HepG2 (cell line): ENCODE results near the gene EHD1. TPM values are rescaled to one million over a fixed set of nuclear protein-coding genes. Genes with fewer than 3 reads are reported as not detected.
A peak's percentile ranks its signal among the peaks of the same experiment; 100 is the strongest.

Experiments
- AGO1 ChIP-seq: fragments of 200-400 bp; formaldehyde crosslinking; IDR thresholded peaks from 2 replicates; pipeline ENCODE4 v1.6.1; 2017; ENCODE audit warnings: mild to moderate bottlenecking, low read depth, low read length, moderate library complexity; ENCODE audit not compliant: poor library complexity, severe bottlenecking
- ARHGAP35 ChIP-seq: sonication (generic); formaldehyde crosslinking; IDR thresholded peaks from 2 replicates; pipeline ENCODE4 v1.9.0; 2022; ENCODE audit warnings: mild to moderate bottlenecking, inconsistent platforms, moderate library complexity, missing genetic modification reagents, borderline replicate concordance
- ATF1 ChIP-seq: IDR thresholded peaks from 2 replicates; pipeline ENCODE4 v1.6.1; 2016; ENCODE audit warnings: mild to moderate bottlenecking, control low read depth
- ELF1 ChIP-seq: sonication (generic); formaldehyde crosslinking; IDR thresholded peaks from 2 replicates; pipeline ENCODE4 v1.4.0; 2020; ENCODE audit warnings: missing genetic modification reagents
- HOXA3 ChIP-seq: sonication (generic); formaldehyde crosslinking; IDR thresholded peaks from 2 replicates; pipeline ENCODE4 v1.5.0; 2020; ENCODE audit warnings: missing genetic modification reagents
- MAZ ChIP-seq, 2 experiments: sonication (generic) in 1 of 2; formaldehyde crosslinking in 1 of 2; IDR thresholded peaks; 2 replicates each; pipeline versions ENCODE4 v1.5.0 to v1.6.1; 2012 to 2020; ENCODE audit warnings: low read depth in 2 of 2, mild to moderate bottlenecking in 2 of 2, borderline replicate concordance in 1 of 2, improper control_type of control experiment in 1 of 2, low read length in 1 of 2, missing genetic modification reagents in 1 of 2, moderate library complexity in 1 of 2
- MIER3 ChIP-seq: IDR thresholded peaks from 2 replicates; pipeline ENCODE4 v1.6.1; 2016; ENCODE audit warnings: missing compliant biosample characterization, borderline replicate concordance
- MIXL1 ChIP-seq: IDR thresholded peaks from 2 replicates; pipeline ENCODE4 v1.6.1; 2016
- NBN ChIP-seq: fragments of 450-650 bp; conservative IDR thresholded peaks from 2 replicates; pipeline ENCODE4 v1.6.1; 2017
- SIN3A ChIP-seq: IDR thresholded peaks from 2 replicates; pipeline ENCODE4 v1.6.1; 2011; ENCODE audit warnings: low read depth, mild to moderate bottlenecking, control low read depth, low read length, borderline replicate concordance
- SMAD9 ChIP-seq: sonication (generic); formaldehyde crosslinking; IDR thresholded peaks from 2 replicates; pipeline ENCODE4 v1.5.1; 2020; ENCODE audit warnings: mild to moderate bottlenecking, missing genetic modification reagents
- SOX6 ChIP-seq, 2 experiments: fragments of 450-650 bp in 1 of 2; sonication (generic) in 1 of 2; formaldehyde crosslinking in 1 of 2; IDR thresholded peaks; 2 replicates each; pipeline versions ENCODE4 v1.4.0 to v1.6.1; 2017 to 2020; ENCODE audit warnings: antibody characterized with exemption in 1 of 2, mild to moderate bottlenecking in 1 of 2, missing genetic modification reagents in 1 of 2
- STAT5B ChIP-seq: sonication (generic); formaldehyde crosslinking; IDR thresholded peaks from 2 replicates; pipeline ENCODE4 v1.4.0; 2020; ENCODE audit warnings: missing genetic modification reagents
- TARDBP ChIP-seq: sonication (generic); formaldehyde crosslinking; IDR thresholded peaks from 2 replicates; pipeline ENCODE4 v1.8.0; 2022; ENCODE audit warnings: mild to moderate bottlenecking, missing genetic modification reagents
- TEAD3 ChIP-seq: optimal IDR thresholded peaks from 2 replicates; pipeline ENCODE3; 2016; ENCODE audit warnings: borderline replicate concordance
- ZNF329 ChIP-seq: sonication (generic); formaldehyde crosslinking; IDR thresholded peaks from 2 replicates; pipeline ENCODE4 v1.9.0; 2021; ENCODE audit warnings: low read depth, mild to moderate bottlenecking, missing genetic modification reagents
- ZNF652 ChIP-seq: IDR thresholded peaks from 2 replicates; pipeline ENCODE4 v1.6.1; 2016; ENCODE audit warnings: low read depth, borderline replicate concordance
- polyA plus RNA-seq, 8 experiments: library from polyadenylated mRNA; depleted of rRNA in 3 of 8; stranded (reverse) in 7 of 8; unstranded in 1 of 8; fragments of >200 nt; fragmentation: Illumina TruSeq in 4 of 8; extraction: Trizol in 4 of 8; gene quantifications; 2 replicates each; pipeline versions ENCODE4 v1.2.1 to v1.2.3, GENCODE V29; 2011 to 2016; ENCODE audit warnings: low read depth in 4 of 8, missing spikeins in 1 of 8, mixed read lengths in 1 of 8; ENCODE audit not compliant: insufficient read depth in 1 of 8
- total RNA-seq, 5 experiments: library from RNA; depleted of rRNA; stranded (reverse); fragments of >200 nt; fragmentation: Illumina TruSeq; extraction: Trizol; gene quantifications; 2 replicates each; pipeline ENCODE4 v1.2.3, GENCODE V29; 2016; ENCODE audit warnings: low read depth in 1 of 5
- TF ChIP-seq, protein P1 (sequence below): sonication (generic); formaldehyde crosslinking; IDR thresholded peaks from 2 replicates; pipeline ENCODE4 v1.4.0; 2020; ENCODE audit warnings: mild to moderate bottlenecking, missing genetic modification reagents
- TF ChIP-seq, protein P2 (sequence below): sonication (generic); formaldehyde crosslinking; IDR thresholded peaks from 2 replicates; pipeline ENCODE4 v1.8.0; 2022; ENCODE audit warnings: mild to moderate bottlenecking, missing genetic modification reagents, moderate library complexity
- TF ChIP-seq, protein P3 (sequence below): sonication (generic); formaldehyde crosslinking; IDR thresholded peaks from 2 replicates; pipeline ENCODE4 v1.8.0; 2023; ENCODE audit warnings: mild to moderate bottlenecking, missing genetic modification reagents
- TF ChIP-seq, protein P4 (sequence below): sonication (generic); formaldehyde crosslinking; IDR thresholded peaks from 2 replicates; pipeline ENCODE4 v1.5.1; 2020; ENCODE audit warnings: mild to moderate bottlenecking, moderate library complexity, missing genetic modification reagents
- TF ChIP-seq, protein P5 (sequence below): sonication (generic); formaldehyde crosslinking; conservative IDR thresholded peaks from 2 replicates; pipeline ENCODE4 v1.8.0; 2022; ENCODE audit warnings: mild to moderate bottlenecking, moderate library complexity, missing genetic modification reagents

EHD1 gene
- total and polyA plus RNA-seq, 2 of the 13 experiments (the other 11 are each of a cell fraction or from before 2014, with no cell fraction given) = 23.6 to 26.6 TPM

DNA sequence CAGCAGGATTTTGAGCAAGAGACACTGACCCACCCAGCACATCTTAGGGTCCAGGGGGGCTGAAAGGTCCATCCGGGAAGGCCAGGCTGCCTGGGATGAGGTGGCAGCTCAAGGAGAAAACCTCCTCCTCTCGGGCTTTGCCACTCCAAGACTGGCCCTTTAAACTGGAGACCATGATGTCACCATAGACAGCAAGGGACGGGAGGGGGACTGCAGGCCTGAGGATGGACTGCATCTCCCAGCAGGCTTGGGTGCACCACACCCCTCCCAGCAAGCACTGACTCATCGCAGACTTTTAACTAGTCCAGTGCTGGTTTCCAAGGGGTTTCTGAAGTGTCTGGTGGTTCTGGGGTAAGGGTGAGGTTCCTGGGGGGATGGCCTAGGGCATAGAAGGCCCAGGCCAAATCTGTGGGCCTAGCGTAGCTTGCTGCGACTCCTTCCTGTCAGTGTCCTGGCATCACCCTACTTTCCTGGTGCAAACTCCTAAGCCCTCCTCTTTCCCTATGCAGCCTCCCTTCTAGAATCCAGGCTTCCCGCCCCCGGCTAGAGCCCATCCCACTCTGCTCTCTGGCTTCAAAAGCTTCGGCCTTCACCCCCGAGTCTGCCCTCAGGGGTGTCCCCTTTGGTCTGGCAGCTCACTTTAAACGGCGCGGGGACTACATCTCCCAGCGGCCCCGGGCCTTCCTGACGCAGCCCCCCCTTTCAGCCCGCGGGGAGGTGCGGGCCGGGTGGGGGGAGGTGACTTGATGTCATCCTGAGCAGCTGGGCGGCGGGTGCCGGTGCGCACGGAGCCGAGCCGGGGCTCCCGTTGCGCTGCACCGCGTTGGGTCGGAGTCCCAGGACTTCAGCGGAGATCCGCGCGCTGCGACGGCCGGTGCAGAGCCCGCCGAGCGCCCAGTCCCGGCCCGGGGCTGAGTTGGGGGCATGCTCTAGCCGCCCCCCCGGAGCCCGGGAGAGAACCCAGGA, 45.8 kb upstream of the EHD1 start, which contains the start of gene PPP2R5B (continued):
- TF ChIP-seq ELF1 (CRISPR knock-in tag) (peak; percentile 83), SOX6 (IDR thresholded peaks at IDR 0.05) (no peak), SOX6 (CRISPR knock-in tag; IDR thresholded peaks at IDR 0.05) (peak; percentile 52; the same call in 1 of the 2 replicates), MAZ (IDR thresholded peaks at IDR 0.05; ENCODE audit: borderline replicate concordance, low read depth, low read length) (peak; percentile 83; the same call in 1 of the 2 replicates), MAZ (CRISPR knock-in tag; IDR thresholded peaks at IDR 0.05; ENCODE audit: low read depth) (peak; percentile 83; the same call in 1 of the 2 replicates), TARDBP (CRISPR knock-in tag) (peak; percentile 55; the same call in 1 of the 2 replicates), TEAD3 (CRISPR knock-in tag) (peak; percentile 23), ATF1 (CRISPR knock-in tag) (peak; percentile 89), ZNF329 (CRISPR knock-in tag) (no peak), ZNF652 (CRISPR knock-in tag) (peak; percentile 99), STAT5B (CRISPR knock-in tag) (no peak), MIER3 (peak; percentile 49; the same call in 1 of the 2 replicates), AGO1 (peak; percentile 76), SMAD9 (CRISPR knock-in tag) (no peak), SIN3A (peak; percentile 87; the same call in 1 of the 2 replicates), MIXL1 (peak; percentile 44), HOXA3 (CRISPR knock-in tag) (peak; percentile 67; the same call in 1 of the 2 replicates), NBN (no peak), ARHGAP35 (peak; percentile 57; the same call in 1 of the 2 replicates)
- TF ChIP-seq, protein P1, sequence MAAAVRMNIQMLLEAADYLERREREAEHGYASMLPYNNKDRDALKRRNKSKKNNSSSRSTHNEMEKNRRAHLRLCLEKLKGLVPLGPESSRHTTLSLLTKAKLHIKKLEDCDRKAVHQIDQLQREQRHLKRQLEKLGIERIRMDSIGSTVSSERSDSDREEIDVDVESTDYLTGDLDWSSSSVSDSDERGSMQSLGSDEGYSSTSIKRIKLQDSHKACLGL (CRISPR knock-in tag) = peak; percentile 40; the same call in 1 of the 2 replicates
- TF ChIP-seq, protein P2, sequence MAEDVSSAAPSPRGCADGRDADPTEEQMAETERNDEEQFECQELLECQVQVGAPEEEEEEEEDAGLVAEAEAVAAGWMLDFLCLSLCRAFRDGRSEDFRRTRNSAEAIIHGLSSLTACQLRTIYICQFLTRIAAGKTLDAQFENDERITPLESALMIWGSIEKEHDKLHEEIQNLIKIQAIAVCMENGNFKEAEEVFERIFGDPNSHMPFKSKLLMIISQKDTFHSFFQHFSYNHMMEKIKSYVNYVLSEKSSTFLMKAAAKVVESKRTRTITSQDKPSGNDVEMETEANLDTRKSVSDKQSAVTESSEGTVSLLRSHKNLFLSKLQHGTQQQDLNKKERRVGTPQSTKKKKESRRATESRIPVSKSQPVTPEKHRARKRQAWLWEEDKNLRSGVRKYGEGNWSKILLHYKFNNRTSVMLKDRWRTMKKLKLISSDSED = no peak
- TF ChIP-seq, protein P3, sequence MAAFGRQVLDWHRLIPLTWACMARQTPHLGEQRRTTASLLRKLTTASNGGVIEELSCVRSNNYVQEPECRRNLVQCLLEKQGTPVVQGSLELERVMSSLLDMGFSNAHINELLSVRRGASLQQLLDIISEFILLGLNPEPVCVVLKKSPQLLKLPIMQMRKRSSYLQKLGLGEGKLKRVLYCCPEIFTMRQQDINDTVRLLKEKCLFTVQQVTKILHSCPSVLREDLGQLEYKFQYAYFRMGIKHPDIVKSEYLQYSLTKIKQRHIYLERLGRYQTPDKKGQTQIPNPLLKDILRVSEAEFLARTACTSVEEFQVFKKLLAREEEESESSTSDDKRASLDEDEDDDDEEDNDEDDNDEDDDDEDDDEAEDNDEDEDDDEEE (CRISPR knock-in tag) = peak; percentile 80; the same call in 1 of the 2 replicates
- TF ChIP-seq, protein P4, sequence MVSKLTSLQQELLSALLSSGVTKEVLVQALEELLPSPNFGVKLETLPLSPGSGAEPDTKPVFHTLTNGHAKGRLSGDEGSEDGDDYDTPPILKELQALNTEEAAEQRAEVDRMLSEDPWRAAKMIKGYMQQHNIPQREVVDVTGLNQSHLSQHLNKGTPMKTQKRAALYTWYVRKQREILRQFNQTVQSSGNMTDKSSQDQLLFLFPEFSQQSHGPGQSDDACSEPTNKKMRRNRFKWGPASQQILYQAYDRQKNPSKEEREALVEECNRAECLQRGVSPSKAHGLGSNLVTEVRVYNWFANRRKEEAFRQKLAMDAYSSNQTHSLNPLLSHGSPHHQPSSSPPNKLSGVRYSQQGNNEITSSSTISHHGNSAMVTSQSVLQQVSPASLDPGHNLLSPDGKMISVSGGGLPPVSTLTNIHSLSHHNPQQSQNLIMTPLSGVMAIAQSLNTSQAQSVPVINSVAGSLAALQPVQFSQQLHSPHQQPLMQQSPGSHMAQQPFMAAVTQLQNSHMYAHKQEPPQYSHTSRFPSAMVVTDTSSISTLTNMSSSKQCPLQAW (CRISPR knock-in tag) = peak; percentile 79
- TF ChIP-seq, protein P5, sequence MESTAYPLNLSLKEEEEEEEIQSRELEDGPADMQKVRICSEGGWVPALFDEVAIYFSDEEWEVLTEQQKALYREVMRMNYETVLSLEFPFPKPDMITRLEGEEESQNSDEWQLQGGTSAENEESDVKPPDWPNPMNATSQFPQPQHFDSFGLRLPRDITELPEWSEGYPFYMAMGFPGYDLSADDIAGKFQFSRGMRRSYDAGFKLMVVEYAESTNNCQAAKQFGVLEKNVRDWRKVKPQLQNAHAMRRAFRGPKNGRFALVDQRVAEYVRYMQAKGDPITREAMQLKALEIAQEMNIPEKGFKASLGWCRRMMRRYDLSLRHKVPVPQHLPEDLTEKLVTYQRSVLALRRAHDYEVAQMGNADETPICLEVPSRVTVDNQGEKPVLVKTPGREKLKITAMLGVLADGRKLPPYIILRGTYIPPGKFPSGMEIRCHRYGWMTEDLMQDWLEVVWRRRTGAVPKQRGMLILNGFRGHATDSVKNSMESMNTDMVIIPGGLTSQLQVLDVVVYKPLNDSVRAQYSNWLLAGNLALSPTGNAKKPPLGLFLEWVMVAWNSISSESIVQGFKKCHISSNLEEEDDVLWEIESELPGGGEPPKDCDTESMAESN = peak; percentile 75; the same call in 1 of the 2 replicates
